Measurements from ENCODE around the gene BRD3.

The BRD3 gene

DNA sequence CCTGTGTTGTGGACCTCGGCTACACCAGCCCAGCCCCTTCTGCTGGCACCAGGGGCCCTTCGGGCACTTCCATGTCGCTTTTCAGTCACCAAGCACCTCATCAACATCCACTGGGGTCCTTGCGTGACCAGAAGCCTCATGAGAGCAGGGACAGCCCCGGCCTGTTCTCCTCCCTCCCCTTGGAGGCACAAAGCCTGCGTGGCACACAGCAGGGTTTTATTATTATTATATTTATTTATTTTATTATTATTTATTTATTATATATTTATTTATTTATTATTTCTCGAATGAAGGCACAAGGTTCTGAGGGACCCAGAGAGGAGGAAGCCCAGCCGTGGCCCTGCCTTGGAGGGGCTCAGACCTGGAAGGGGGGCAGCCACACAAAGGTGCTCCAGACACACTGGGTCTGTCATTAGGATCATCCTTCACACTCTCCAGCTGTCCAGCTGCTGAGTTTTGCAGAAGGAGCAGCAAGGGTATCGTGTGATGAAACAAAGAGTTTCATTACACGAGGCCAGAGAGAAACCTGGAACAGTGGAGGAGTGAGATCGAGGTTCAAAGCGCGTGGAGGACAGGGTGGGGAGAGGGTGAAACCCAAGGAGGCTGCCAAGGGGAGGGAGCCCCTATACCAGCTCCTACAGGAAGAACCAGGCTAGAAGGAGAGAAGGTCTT, 80.9 kb downstream of the BRD3 start:
- TF ChIP-seq, protein P1, sequence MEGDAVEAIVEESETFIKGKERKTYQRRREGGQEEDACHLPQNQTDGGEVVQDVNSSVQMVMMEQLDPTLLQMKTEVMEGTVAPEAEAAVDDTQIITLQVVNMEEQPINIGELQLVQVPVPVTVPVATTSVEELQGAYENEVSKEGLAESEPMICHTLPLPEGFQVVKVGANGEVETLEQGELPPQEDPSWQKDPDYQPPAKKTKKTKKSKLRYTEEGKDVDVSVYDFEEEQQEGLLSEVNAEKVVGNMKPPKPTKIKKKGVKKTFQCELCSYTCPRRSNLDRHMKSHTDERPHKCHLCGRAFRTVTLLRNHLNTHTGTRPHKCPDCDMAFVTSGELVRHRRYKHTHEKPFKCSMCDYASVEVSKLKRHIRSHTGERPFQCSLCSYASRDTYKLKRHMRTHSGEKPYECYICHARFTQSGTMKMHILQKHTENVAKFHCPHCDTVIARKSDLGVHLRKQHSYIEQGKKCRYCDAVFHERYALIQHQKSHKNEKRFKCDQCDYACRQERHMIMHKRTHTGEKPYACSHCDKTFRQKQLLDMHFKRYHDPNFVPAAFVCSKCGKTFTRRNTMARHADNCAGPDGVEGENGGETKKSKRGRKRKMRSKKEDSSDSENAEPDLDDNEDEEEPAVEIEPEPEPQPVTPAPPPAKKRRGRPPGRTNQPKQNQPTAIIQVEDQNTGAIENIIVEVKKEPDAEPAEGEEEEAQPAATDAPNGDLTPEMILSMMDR (IDR thresholded peaks at IDR 0.05; ENCODE audit: extremely low read depth, missing control alignments), result no peak
- no peak for DNase-seq (ENCODE audit: low spot score)

- TF ChIP-seq, protein P1 (IDR thresholded peaks at IDR 0.05; ENCODE audit: extremely low read depth, missing control alignments), result no peak
- no peak for DNase-seq (ENCODE audit: low spot score)
Observed at GRCh38 chr9:133986061-133986460, 81.8 kb downstream of the BRD3 start.

- DNase-seq (ENCODE audit: low spot score), result no peak
- TF ChIP-seq, protein P1 (IDR thresholded peaks at IDR 0.05; ENCODE audit: extremely low read depth, missing control alignments), result no peak
Observed at GRCh38 chr9:133982971-133983720, 84.7 kb downstream of the BRD3 start.

DNA sequence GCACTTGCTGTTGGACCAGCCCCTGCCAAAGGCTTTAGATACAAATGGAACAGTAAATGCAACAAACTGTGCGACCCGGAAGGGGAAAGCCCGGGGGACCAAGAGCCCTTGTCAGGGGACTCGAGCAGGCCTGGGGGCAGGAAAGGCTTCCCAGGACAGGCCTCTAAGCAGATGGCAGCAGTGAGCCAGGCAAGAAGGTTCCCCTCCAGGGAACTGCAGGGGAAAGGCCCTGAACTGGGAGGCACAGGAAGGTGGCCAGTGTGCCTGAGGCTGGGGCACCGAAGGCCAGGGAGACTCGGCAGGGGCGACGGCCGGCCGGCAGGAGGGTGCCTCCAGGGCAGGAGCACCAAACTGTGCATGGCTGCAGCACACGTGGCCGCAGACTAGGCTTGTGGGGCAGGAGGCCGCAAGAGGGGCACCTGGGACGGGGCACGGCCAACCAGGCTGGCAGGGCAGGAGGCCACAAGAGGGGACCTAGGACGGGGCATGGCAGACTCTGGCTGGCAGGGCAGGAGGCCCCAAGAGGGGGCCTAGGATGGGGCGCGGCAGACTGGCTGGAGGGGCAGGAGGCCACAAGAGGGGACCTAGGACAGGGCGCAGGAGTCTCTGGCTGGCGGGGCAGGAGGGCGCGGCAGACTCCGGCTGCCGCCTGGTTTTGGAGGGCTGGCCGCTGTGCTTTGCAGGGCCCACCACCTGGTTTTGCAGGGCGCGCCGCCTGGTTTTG, 85.7 kb downstream of the BRD3 start:
- DNase-seq (ENCODE audit: low spot score), result no peak
- TF ChIP-seq, protein P1 (IDR thresholded peaks at IDR 0.05; ENCODE audit: extremely low read depth, missing control alignments), result no peak

GRCh38 chr9:133981589-133981957, 86.3 kb downstream of the BRD3 start:
- DNase-seq (ENCODE audit: low spot score), result no peak
- TF ChIP-seq, protein P1 (IDR thresholded peaks at IDR 0.05; ENCODE audit: extremely low read depth, missing control alignments), result no peak

DNA sequence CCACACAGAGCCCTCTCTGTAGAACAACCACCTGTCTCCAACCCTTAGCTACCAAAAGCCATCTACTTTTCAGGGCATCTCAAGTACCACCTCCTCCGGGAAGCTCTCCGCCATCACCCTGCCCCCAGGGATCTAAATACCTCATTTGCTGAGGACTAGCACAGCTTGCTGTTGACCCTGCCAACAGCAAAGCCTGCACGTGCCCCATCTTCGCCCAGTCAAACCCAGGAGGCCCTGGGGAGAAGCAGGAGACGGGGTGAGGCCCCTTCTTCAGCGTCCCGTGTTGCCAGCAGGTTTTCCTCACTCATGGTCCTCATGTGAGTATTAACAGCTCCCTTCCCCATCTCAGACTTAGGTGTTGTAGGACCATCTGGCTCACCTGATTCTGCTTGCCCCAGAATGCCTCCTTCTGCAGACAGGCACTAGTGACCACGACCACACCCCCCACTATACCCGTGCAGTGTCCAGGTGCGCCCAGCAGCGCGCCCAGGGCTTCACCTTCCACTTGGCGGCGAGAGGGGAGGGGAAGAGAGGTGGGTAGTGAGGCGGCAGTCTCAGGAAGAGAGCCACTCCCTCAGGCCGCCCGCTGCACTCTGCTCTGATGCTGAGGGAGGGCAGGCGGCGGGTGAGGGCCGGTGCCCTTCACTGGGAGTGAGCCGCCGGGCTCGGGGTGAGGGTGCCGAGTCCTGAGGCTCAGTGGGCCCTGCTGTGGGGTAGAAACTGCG, 86.8 kb downstream of the BRD3 start:
- TF ChIP-seq, protein P1 (IDR thresholded peaks at IDR 0.05; ENCODE audit: extremely low read depth, missing control alignments), result no peak
- DNase-seq (ENCODE audit: low spot score), result no peak

Measured in GM20000 (cell line).